Stimulated activated CD8-positive, alpha-beta memory T cell treated with anti-CD3 and anti-CD28 coated beads, Interleukin-12 subunit alpha, Interleukin-12 subunit beta, amount 100 ng/mL, for 24 hours (primary cell): ENCODE measurements around the gene CAP1.
"Not testable (repeated sequence)": the region's sequence is repeated elsewhere in the genome, so short reads cannot be mapped to it uniquely, and the experiment has no call there.

Experiments
- DNase-seq: peaks from one replicate; pipeline ENCODE4 v3.0.0-alpha.2; 2020; ENCODE audit errors: extremely low read depth

CAP1 gene

GRCh38 chr1:40040511-40041465 lies at the start of gene CAP1:
Gene CAP1 (plus strand): TSS chr1:40040729. CDS start chr1:40059347, 18,618 bp downstream.
- DNase-seq = peak; percentile 99

GRCh38 chr1:39992234-39992633 lies 48.3 kb upstream of the CAP1 start:
- no peak for DNase-seq

GRCh38 chr1:39992888-39993287 lies 47.6 kb upstream of the CAP1 start:
- no peak for DNase-seq

GRCh38 chr1:39995973-39996393 lies 44.5 kb upstream of the CAP1 start:
- no peak for DNase-seq

GRCh38 chr1:39996396-39997004 lies 44.0 kb upstream of the CAP1 start:
- no peak for DNase-seq

GRCh38 chr1:40001456-40001855 lies 39.1 kb upstream of the CAP1 start:
- DNase-seq = no peak

- DNase-seq = no peak
Measured at GRCh38 chr1:40003156-40004093, 37.1 kb upstream of the CAP1 start.

GRCh38 chr1:40004857-40005256 lies 35.7 kb upstream of the CAP1 start:
- DNase-seq = no peak

GRCh38 chr1:40007481-40008034 lies 33.0 kb upstream of the CAP1 start:
- not testable (repeated sequence) for DNase-seq

GRCh38 chr1:40011198-40011597 lies 29.3 kb upstream of the CAP1 start:
- no peak for DNase-seq

- DNase-seq = no peak
Measured at GRCh38 chr1:40014253-40014706, 26.2 kb upstream of the CAP1 start.

GRCh38 chr1:40014812-40015594 lies 25.5 kb upstream of the CAP1 start:
- DNase-seq = no peak

GRCh38 chr1:40017951-40018575 lies 22.5 kb upstream of the CAP1 start:
- DNase-seq = no peak

- DNase-seq = no peak
Measured at GRCh38 chr1:40020447-40021085, 20.0 kb upstream of the CAP1 start.

- no peak for DNase-seq
Measured at GRCh38 chr1:40023379-40023944, 17.1 kb upstream of the CAP1 start.

GRCh38 chr1:40024671-40025070 lies 15.9 kb upstream of the CAP1 start:
- no peak for DNase-seq

GRCh38 chr1:40027647-40028046 lies 12.9 kb upstream of the CAP1 start:
- no peak for DNase-seq

- DNase-seq = no peak
Measured at GRCh38 chr1:40029608-40030007, 10.9 kb upstream of the CAP1 start.

- DNase-seq = no peak
Measured at GRCh38 chr1:40030528-40031135, 9.9 kb upstream of the CAP1 start.
